HEK293 (cell line): ENCODE data around the gene ACOX2.

Experiments
- CTCF ChIA-PET: fragments of 350-600 bp; formaldehyde crosslinking; extraction: SDS; loops from one replicate; lab custom pipeline; 2021; ENCODE audit warnings: antibody characterized with exemption; lab: Yijun Ruan, JAX
- POLR2A ChIA-PET: fragments of 300-600 bp; formaldehyde crosslinking; extraction: SDS; loops from one replicate; lab custom pipeline; 2020; ENCODE audit warnings: antibody characterized with exemption, inconsistent platforms; lab: Yijun Ruan, JAX
- H3K27ac ChIP-seq: fragments of 200-500 bp; sonication (Bioruptor generic); 2 replicates; pipeline ENCODE4 v1.5.1; 2014; ENCODE audit warnings: low read depth, low read length, control low read depth, inconsistent platforms; ENCODE audit errors: extremely low read depth
- H3K36me3 ChIP-seq, 2 experiments: fragments of 200-500 bp in 1 of 2; sonication (Bioruptor generic) in 1 of 2; 1 replicate in 1 of 2; 2 replicates in 1 of 2; pipeline ENCODE4 v1.5.1; 2014 to 2017; ENCODE audit warnings: inconsistent platforms in 2 of 2, low read length in 2 of 2; ENCODE audit not compliant: control insufficient read depth in 2 of 2, insufficient read depth in 1 of 2
- H3K4me1 ChIP-seq: fragments of 200-500 bp; sonication (Bioruptor generic); 2 replicates; pipeline ENCODE4 v1.5.1; 2014; ENCODE audit warnings: mild to moderate bottlenecking, low read length, inconsistent platforms; ENCODE audit not compliant: control insufficient read depth, insufficient read depth
- H3K4me3 ChIP-seq: 2 replicates; pipeline ENCODE4 v1.5.1; 2011; ENCODE audit warnings: low read depth, mild to moderate bottlenecking, control low read depth, low read length, moderate library complexity
- H3K9me3 ChIP-seq: fragments of 200-500 bp; sonication (Bioruptor generic); 2 replicates; pipeline ENCODE4 v1.5.1; 2014; ENCODE audit warnings: low read depth, low read length, inconsistent platforms; ENCODE audit not compliant: control insufficient read depth, insufficient read depth
- ELK4 ChIP-seq: IDR thresholded peaks from 2 replicates; pipeline ENCODE4 v1.6.1; 2011; ENCODE audit warnings: mild to moderate bottlenecking, low read depth, low read length, borderline replicate concordance
- KLF1 ChIP-seq: fragments of 450-650 bp; formaldehyde crosslinking; IDR thresholded peaks from 2 replicates; pipeline ENCODE4 v1.5.1; 2016; ENCODE audit warnings: missing biosample characterization, missing genetic modification characterization
- PRDM2 ChIP-seq: fragments of 450-650 bp; formaldehyde crosslinking; IDR thresholded peaks from 2 replicates; pipeline ENCODE4 v1.5.1; 2016; ENCODE audit warnings: missing biosample characterization, missing genetic modification characterization, borderline replicate concordance
- SP3 ChIP-seq: fragments of 450-650 bp; formaldehyde crosslinking; IDR thresholded peaks from 2 replicates; pipeline ENCODE4 v1.5.1; 2016; ENCODE audit warnings: missing biosample characterization, missing genetic modification characterization
- YY1 ChIP-seq: fragments of 450-650 bp; formaldehyde crosslinking; IDR thresholded peaks from 2 replicates; pipeline ENCODE4 v1.5.1; 2018; ENCODE audit warnings: missing biosample characterization, missing genetic modification characterization
- ZBTB10 ChIP-seq: fragments of 450-650 bp; formaldehyde crosslinking; IDR thresholded peaks from 2 replicates; pipeline ENCODE4 v1.5.1; 2016; ENCODE audit warnings: missing biosample characterization, missing genetic modification characterization
- ZNF184 ChIP-seq: fragments of 450-650 bp; IDR thresholded peaks from 2 replicates; pipeline ENCODE4 v1.5.1; 2018; ENCODE audit warnings: missing biosample characterization, mild to moderate bottlenecking, missing genetic modification characterization
- ZNF19 ChIP-seq: fragments of 450-650 bp; formaldehyde crosslinking; IDR thresholded peaks from 2 replicates; pipeline ENCODE4; 2016; ENCODE audit warnings: missing biosample characterization, missing genetic modification characterization, low read depth
- ZNF324 ChIP-seq: fragments of 450-650 bp; formaldehyde crosslinking; IDR thresholded peaks from 2 replicates; pipeline ENCODE4 v1.5.1; 2016; ENCODE audit warnings: missing biosample characterization, missing genetic modification characterization
- ZNF391 ChIP-seq: fragments of 450-650 bp; formaldehyde crosslinking; IDR thresholded peaks from 2 replicates; pipeline ENCODE4 v1.5.1; 2016; ENCODE audit warnings: low read depth, missing biosample characterization, missing genetic modification characterization, borderline replicate concordance
- ZNF404 ChIP-seq: fragments of 450-650 bp; formaldehyde crosslinking; IDR thresholded peaks from 2 replicates; pipeline ENCODE4 v1.5.1; 2017; ENCODE audit warnings: missing biosample characterization, missing genetic modification characterization
- ZNF426 ChIP-seq: fragments of 450-650 bp; formaldehyde crosslinking; IDR thresholded peaks from 2 replicates; pipeline ENCODE4 v1.5.1; 2017; ENCODE audit warnings: missing biosample characterization, missing genetic modification characterization, mild to moderate bottlenecking, inconsistent platforms, moderate library complexity
- ZNF488 ChIP-seq: fragments of 450-650 bp; formaldehyde crosslinking; IDR thresholded peaks from 2 replicates; pipeline ENCODE4 v1.5.1; 2016; ENCODE audit warnings: missing biosample characterization, missing genetic modification characterization
- ZNF571 ChIP-seq: fragments of 450-650 bp; formaldehyde crosslinking; IDR thresholded peaks from 2 replicates; pipeline ENCODE4 v1.5.0; 2017; ENCODE audit warnings: missing biosample characterization, missing genetic modification characterization
- ZNF596 ChIP-seq: fragments of 450-650 bp; IDR thresholded peaks from 2 replicates; pipeline ENCODE4 v1.5.0; 2018; ENCODE audit warnings: missing biosample characterization, mild to moderate bottlenecking, missing genetic modification characterization, moderate library complexity
- ZNF624 ChIP-seq: fragments of 450-650 bp; formaldehyde crosslinking; IDR thresholded peaks from 2 replicates; pipeline ENCODE4 v1.5.1; 2017; ENCODE audit warnings: missing biosample characterization, missing genetic modification characterization
- ZNF660 ChIP-seq: fragments of 450-650 bp; IDR thresholded peaks from 2 replicates; pipeline ENCODE4 v1.5.1; 2018; ENCODE audit warnings: missing biosample characterization, mild to moderate bottlenecking, missing genetic modification characterization
- ZNF777 ChIP-seq: fragments of 450-650 bp; formaldehyde crosslinking; IDR thresholded peaks from 2 replicates; pipeline ENCODE4 v1.5.1; 2017; ENCODE audit warnings: missing biosample characterization, missing genetic modification characterization, borderline replicate concordance
- ZNF792 ChIP-seq: fragments of 450-650 bp; formaldehyde crosslinking; IDR thresholded peaks from 2 replicates; pipeline ENCODE4 v1.5.1; 2016; ENCODE audit warnings: missing biosample characterization, missing genetic modification characterization

ACOX2 gene

GRCh38 chr3:58573640-58574039 lies 36.6 kb upstream of the ACOX2 start (continued):
- TF ChIP-seq ZNF391 (no peak), ZBTB10 (tag by site-specific recombination) (no peak)
- TF ChIP-seq, all 188 proteins: peak for 0

GRCh38 chr3:58572634-58573230 lies 35.7 kb upstream of the ACOX2 start:
- POLR2A ChIA-PET: no interaction called here
- H3K9me3 ChIP-seq: no peaks in the 10 kb centered on the region
- no peak overlapping the region for H3K4me3 ChIP-seq
- no peaks in the 10 kb centered on the region for H3K36me3 ChIP-seq
- no peak overlapping the region for H3K27ac ChIP-seq
- TF ChIP-seq ZNF792 (tag by site-specific recombination) (no peak), ZNF324 (tag by site-specific recombination) (no peak), YY1 (tag by site-specific recombination) (no peak), ZNF777 (no peak), ZNF404 (tag by site-specific recombination) (no peak), PRDM2 (tag by site-specific recombination) (no peak), ZNF571 (tag by site-specific recombination) (no peak), SP3 (tag by site-specific recombination) (no peak), ZNF596 (no peak), KLF1 (tag by site-specific recombination) (no peak), ZNF488 (tag by site-specific recombination) (no peak), ZNF624 (no peak), ZNF19 (tag by site-specific recombination) (no peak), ZNF426 (no peak), ZNF184 (no peak), ZNF660 (tag by site-specific recombination) (no peak), ELK4 (no peak)
- CTCF ChIA-PET: interaction anchor here (9.7 kb wide), 1 partner anchor 57 kb away, joined by 159 read pairs; no protein-coding TSS in a partner anchor
- H3K4me1 ChIP-seq: no peaks in the 10 kb centered on the region
